ENCODE results near the gene VAMP2.

VAMP2 gene

GRCh38 chr17:8141741-8142140, 21.0 kb downstream of the VAMP2 start:
- no peak for DNase-seq

GRCh38 chr17:8141045-8141444, 21.7 kb downstream of the VAMP2 start:
- DNase-seq = no peak

DNA sequence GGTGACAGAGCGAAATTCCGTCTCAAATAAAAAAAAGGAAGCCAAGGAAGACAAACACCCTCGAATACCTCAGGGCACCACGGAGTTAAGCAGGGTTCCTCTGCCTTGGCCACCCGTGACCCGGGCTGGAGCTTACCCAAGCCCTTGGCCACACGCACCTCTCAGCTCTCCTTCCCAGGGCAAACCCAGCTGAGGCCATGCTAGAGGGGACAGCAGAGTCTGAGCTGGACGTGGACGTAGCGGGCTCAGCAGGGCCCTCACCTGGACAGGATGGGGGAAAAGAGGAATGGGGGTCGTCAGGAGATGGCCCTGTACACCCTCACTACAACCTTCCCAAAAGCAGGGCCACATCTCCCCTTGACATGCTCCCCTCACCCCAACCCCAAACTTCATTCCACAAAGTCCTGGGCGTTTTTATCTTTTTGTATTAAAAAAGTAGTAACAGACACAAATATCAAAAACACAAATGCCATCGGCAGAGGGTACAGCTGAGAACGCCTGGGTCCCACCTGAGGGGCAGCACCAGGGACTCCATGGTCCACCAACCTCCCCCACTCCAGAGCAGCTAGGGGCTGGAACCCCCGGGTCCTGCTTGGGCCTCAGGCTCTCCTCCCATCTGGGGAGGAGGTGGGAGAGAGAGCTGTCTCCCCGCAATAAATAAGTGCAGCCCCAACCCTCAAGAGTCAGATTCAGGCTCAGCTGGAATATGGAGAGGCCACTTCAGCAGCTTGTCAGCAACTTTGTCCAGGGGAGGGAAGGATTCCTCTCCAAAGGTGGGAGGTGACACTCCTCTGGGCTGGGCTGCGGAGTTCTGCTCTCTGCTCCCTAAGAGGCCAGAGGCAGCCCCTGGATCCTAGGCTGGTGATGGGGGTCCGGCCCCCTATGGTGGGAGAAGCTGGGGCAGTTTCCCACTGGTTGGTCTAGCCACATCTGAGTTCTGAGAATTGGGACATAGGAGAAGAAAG, 22.4 kb downstream of the VAMP2 start:
- no peak for DNase-seq

DNA sequence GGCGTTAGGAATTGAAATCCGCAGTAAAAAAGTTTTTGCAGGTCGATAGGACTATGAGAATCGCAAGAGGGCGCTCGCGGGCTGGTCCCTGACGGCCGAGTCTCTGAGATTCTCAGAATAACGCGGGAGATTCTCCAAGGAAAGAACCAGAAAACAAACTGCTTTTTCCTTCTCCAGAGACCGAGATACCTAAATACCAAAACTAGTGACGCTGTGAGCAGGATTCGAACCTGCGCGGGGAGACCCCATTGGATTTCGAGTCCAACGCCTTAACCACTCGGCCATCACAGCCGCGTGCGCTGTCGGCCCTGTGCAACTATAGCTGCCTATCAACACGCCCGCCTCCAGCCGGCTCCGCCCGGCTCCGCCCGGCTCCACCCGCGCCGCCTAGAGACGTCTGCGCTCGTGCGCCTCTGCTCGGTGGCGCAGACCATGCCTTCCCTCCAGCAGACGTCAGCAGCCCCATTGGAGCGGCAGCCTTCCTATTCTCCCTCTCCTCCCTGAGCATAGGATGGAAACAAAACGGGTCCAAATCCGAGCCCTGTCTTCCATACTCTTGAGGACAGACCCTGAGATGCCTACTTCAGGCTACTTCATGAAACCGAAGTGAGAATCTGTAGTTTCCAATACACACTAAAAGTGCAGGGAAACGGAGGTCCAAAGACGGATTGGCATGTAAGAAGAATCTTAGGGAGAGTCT, 23.9 kb downstream of the VAMP2 start:
- DNase-seq = peak; percentile 98

GRCh38 chr17:8138374-8138671, 24.4 kb downstream of the VAMP2 start:
- no peak for DNase-seq

GRCh38 chr17:8137645-8138373, 24.9 kb downstream of the VAMP2 start:
- DNase-seq = no peak

GRCh38 chr17:8133941-8134340, 28.8 kb downstream of the VAMP2 start:
- DNase-seq = no peak

- no peak for DNase-seq
Measured at GRCh38 chr17:8133399-8133798, 29.3 kb downstream of the VAMP2 start.

DNA sequence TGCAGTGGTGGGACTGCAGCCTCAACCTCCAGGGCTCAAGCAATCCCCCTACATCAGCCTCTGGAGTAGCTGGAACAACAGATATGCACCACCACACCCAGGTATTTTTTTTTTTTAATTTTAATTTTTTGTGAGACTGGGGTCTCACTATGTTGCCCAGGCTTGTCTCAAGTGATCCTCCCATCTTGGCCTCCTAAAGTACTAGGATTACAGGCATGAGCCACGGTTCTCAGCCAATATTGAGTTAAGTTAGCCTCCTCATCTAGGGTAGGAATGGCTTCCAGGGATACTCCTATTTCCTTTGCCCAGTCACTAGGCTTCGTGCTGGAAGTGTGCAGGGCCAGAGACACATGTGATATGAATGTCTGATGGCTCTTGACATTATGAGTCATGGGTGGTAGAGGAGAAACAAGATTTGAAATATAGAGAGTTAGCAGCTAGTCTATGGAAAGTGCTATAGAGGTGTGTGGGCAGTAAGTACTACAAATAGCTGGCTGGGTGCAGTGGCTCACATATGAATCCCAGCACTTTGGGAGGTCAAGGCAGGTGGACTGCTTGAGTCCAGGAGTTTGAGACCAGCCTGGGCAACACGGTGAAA, 30.8 kb downstream of the VAMP2 start:
- DNase-seq = peak; percentile 42

DNA sequence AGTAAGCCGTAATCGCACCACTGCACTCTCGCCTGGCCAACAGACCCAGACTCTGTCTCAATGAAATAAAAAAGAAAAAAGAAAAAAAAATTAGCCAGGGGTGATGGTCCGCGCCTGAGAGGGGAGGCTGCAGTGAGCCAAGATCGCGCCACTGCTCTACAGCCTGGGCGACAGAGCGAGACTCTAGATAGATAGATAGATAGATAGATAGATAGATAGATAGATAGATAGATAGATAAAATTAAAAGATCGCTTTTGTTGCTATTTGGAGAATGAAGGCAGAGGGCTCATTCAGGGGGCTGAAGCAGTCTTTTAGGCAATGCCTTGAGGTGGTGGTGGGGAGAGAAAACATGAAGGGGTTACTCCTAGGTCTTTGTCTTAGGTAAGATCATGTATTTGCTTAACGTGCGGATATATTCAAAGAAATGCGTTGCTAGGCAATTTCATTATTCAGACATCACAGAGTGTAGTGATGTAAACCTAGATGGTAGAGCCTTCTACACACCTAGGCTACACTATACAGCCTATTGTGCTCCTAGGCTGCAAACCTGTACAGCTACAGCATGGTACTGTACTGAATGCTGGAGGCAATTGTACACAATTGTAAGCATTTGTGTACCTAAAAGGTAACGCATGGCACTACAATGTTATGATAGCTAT, 34.5 kb downstream of the VAMP2 start:
- no peak for DNase-seq

DNA sequence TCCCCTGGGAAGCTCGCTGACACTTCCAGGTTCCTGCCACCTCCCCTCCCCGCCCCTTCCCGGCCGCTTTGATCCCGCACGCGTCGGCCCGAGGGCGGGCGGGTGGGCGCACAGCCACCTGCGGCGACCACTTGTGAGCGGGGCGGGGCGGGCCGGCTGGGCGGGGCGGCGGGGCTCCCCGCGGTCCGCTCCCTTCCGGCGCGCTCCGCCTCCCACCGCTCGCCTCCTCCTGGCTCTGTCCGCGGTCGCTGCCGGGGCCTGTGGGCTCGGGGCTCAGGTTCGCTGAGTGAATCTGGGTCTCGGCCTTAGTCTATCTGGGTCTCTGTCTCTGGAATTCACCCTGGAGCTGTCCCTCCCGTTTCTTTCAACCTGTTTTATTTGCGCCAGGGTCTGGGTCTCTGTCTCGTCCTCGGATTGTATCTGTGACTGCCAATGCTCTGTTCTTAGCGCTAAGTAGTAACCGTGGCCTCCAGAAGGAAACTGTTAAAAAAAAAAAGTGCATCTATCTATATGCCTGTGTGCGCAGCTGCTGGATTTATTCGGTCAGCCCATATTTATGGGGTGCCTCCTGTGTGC, 36.2 kb downstream of the VAMP2 start:
- peak; percentile 40 for DNase-seq

DNA sequence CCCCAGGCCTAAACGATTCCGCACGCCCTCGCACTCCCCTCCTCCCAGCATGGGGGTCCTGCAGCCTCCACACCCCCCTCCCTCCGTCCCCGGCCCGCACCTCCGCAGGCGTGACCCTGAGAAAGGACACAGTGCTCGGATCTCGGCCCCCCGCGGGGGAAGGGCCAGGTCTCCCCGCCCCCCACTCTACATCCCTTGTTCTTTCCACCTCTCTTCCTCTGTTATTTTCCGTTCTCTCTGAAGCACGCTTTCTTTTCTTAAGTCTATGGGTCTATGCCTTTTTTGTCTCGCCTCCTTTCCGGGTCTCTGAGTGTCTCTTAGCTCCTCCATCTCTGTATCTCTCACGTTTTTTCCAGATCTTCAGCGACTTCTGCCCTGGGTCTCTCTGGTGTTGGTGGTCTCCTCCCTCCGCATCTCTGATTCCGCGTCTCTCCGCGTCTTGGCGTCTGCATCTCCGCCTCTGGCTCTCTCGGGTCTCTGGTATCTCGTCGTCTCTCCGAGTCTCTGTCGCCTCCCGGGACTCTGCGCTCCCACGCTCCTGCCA, 36.7 kb downstream of the VAMP2 start:
- no peak for DNase-seq

- DNase-seq = peak; percentile 76
Measured at GRCh38 chr17:8125154-8125946, 37.4 kb downstream of the VAMP2 start.

- no peak for DNase-seq
Measured at GRCh38 chr17:8124350-8125153, 38.2 kb downstream of the VAMP2 start.

- DNase-seq = no peak
Measured at GRCh38 chr17:8123695-8124349, 38.9 kb downstream of the VAMP2 start, which contains the start of gene HES7. Gene HES7, minus strand, starts transcription at chr17:8124106. Its CDS starts 22 bp downstream, at chr17:8124084.

- peak; percentile 36 for DNase-seq
Measured at GRCh38 chr17:8122924-8123694, 39.6 kb downstream of the VAMP2 start.

GRCh38 chr17:8122422-8122923, 40.3 kb downstream of the VAMP2 start:
- DNase-seq = peak; percentile 51

GRCh38 chr17:8121681-8122421, 40.9 kb downstream of the VAMP2 start:
- DNase-seq = peak; percentile 74
